Sciatic nerve (tissue), 2 donors: ENCODE measurements around the gene CCNF. TPM values are rescaled to one million over a fixed set of nuclear protein-coding genes. Genes with fewer than 3 reads are reported as not detected.
A peak's percentile ranks its signal among the peaks of the same experiment; 100 is the strongest.
"Not testable (repeated sequence)": the region's sequence is repeated elsewhere in the genome, so short reads cannot be mapped to it uniquely, and the experiment has no call there.

Experiments used
- ATAC-seq: fragments of 200-7000 bp; cut with Tn5 transposase; one replicate; pipeline ENCODE4 v1.9.1; 2020; ENCODE audit warnings: mild to moderate bottlenecking, moderate library complexity
- DNase-seq: peaks from one replicate; pipeline ENCODE4 v3.0.0-alpha.2; 2020; ENCODE audit warnings: low spot score
- intact Hi-C: fragments of 100-400 bp; cut with DNase I; formaldehyde crosslinking; loops from one replicate; pipeline ENCODE4 v1.14.2; 2022
- total RNA-seq: library from RNA; stranded (reverse); fragmentation: NEBNext Ultra II Directional; extraction: Animal tissue kit (Norgen Biotek cat#: 25700); gene quantifications from one replicate; pipeline ENCODE4 v1.2.1, GENCODE V29; 2021
- donor health status: DM: no; HTN: no; CAD: no.
- donor health status: DM: no; HTN: no; CAD: no.

CCNF gene
- total RNA-seq, 1 donor from 2014 or later, result 1.8 TPM

- DNase-seq (no peak), ATAC-seq (no peak)
- intact Hi-C loops, result no loop called here
These were observed 3.3 kb upstream of the CCNF start for GRCh38 chr16:2425825-2426430.

- no peak for ATAC-seq
- DNase-seq, result no peak
- intact Hi-C loops, result no loop called here
These were observed 2.3 kb upstream of the CCNF start for GRCh38 chr16:2426941-2427361.

DNA sequence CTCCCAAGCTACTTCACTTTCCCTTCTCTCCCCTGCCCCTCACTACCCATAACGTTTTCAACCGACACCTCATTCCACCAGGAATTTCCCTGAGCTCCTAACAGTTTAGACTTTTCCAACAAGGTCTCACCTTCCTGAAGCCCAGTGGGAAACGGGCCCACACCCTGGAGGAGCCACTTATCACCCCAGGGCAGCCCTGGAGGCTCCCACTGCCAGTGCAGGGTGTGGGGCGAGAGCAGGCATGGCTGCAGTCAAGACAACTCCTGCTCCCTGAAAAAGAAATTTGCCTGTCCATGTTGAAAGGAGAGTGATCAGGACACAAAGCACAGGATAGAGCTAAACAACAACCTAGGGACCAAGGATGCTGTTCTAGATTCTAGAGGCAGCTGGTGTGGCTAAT is 1.7 kb upstream of the CCNF start:
- DNase-seq (no peak), ATAC-seq (no peak)
- intact Hi-C loops, result no loop called here

DNA sequence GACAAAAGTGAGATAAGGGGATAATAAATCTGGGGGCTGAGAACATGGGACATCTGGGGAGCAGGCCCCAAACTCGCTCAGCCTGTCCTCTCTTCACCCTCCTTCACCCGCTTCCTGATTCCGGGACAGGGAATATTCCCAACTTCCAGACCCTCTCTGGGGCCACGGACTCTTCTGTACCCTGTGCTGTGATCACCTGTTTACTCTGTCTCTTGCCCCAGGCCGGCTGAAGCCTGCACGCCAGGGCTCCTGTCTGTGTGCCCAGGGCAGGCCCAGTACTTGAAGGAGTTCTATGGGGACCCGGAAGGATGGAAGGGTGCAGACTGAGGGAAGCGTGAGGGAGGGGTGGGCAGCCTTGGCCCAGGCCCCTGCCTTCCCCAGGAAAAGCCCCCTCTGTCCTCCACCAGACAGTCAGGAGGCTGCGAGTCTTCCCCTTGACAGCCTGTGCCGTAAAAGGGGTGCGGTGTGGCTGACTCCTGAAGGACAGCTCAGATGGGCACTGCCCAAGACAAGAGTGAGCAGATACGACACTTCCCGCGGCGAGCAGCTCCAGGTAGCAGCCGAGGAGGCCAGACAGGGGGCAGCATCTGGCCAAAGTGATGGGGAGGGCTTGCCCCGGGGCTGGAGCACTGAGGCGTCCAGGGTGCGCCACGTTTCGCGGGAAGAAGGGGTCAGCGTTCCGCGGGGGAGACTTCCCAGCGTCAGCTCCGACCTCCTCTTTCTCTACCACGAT is 1.0 kb upstream of the CCNF start:
- DNase-seq (no peak), ATAC-seq (peak; percentile 60)
- intact Hi-C loops, result no loop called here

DNA sequence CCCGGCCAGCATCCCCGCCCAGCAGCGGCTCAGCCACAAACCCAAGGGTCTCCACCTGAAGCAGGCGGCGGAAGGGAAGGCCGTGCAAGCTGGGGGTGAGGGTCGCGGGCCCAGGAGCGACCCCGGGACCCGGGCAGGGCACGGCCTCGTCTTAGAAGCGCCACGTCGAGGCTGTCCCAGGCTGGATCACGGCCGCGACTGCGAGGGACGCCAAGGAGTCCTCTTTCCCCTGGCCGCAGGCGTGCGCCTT is 538 bp upstream of the CCNF start:
- intact Hi-C loops, result no loop called here
- ATAC-seq (peak; percentile 51), DNase-seq (no peak)

DNA sequence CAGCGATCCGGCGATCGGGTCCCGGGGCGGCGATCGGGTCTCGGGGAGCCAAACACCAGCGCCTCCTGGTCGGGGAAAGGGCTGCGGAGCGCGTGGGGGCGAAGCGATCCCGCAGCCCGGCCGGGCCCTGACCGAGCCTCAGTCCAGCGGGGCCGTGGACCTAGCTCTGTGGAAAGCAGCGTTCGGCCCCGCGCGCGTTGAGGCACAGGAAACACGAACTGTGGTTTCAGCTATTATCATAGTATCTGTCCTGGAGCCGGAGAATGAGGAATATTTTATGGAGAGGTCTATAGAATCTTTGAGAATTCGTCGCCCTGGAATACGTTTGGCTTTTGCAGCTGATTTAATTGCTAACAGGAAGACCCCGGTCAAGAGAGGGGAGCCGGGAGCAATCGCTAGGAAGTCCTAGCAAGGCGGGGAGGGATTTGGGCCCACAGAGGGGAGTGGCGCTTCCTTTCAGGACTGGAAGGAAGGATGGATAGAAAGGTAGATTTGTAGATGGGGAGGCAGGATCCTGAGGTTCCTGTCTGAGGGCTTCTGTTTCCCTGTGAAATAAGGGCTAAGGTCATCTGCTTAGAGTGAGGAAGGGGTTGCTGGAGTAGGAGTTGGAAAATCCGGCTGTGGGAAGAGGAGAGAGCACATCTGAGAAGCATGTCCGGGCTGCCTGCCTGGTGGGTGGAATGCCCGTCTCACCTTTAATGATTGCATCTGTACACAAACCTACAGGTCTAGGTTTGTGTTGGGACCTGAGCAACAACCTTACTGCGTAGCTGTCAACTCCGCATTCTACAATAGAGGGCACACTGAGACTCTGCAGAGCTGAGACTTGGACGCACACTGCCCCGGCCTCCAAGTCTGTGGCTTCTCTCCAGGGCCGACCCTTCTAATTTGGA is 770 bp downstream of the CCNF start:
- intact Hi-C loops, result no loop called here
- DNase-seq (no peak), ATAC-seq (no peak)

DNA sequence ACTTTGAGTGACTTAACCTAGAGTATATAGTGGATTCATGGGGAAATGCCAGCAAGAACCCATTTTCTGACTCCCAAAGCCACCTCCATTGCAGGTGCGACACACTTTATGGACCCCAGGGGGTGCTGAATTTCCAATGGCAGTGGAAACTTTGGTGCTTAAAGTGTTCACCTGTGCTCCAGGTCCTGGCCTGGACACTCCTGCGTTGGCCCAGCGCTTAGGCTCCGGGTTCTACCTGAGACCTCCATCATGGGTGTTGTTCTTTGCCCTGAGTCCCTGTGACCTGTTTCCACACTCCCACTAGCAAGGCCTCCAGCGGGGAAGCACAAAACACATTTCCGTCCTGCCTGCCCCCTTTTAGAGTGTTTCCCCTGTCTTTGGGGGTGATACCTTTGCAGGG is 3.0 kb downstream of the CCNF start:
- intact Hi-C loops, result no loop called here

DNA sequence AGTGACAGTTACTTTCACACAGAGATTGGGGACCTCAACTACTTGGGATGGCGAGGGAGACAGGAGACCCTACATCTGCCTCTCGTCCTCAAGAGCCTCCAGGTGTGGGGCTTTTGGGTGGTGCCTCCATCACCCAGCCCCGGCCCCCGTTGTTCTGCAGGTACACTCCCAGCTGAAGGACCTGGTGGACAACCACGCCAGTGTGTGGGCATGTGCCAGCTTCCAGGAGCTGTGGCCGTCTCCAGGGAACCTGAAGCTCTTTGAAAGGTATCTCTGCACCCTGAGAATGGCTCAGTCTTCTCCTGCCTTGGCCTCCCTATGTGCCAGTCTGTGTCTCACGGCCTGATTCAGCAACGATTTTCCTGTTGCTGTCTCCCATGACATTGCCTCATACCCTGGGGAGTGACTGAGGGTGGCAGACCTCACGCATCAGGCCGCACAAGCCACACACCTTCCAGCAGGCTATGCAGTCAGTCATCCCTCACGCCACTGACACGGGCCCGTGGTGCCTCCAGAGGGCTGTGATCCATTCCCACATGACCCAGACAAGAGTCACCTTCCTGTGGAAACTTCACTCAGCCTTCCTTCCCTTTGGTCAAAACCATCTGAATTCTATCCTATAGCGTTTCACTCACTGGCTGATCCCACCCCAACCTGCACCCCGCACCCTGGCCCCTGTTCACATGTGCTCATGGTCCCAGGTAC is 3.7 kb downstream of the CCNF start:
- no peak for ATAC-seq
- DNase-seq, result no peak
- intact Hi-C loops, result no loop called here

More for the DNA sequence above, 3.0 kb downstream of the CCNF start:
- ATAC-seq (no peak), DNase-seq (no peak)

DNA sequence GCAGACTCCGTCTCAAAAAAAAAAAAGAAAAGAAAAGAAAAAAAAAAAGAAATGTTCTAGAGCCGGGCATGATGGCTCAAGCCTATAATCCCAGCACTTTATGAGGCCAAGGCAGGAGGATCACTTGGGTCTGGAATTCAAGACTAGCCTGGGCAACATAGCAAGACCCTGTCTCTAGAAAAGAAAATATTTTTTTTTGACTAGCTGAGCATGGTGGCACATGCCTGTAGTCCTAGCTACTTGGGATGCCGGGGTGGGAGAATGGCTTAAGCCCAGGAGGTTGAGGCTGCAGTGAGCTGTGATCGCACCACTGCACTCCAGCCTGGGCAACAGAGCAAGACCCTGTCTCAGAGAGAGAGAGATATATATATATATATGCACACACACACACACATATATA is 6.0 kb downstream of the CCNF start:
- ATAC-seq, intact Hi-C loops, DNase-seq: not testable (repeated sequence)

DNA sequence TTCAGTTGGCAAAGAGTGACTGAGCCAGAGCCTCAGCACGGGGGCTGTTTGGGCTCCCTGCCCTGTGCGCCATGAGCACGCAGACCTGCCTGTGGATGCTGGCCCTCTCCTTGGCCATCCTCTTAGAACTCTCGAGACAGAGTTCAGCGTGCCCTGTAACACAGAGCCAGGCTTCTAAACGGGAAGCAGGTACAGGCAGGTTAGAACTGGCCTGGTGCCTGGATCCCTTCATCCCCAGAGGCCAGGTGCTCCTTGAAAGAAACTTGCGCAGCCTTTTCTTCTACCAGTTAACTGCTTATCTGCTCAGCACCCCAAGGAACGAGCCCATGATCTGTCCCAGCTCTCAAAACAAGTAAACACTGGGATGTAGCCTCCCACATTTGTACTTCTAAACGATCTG is 6.9 kb downstream of the CCNF start:
- DNase-seq, result no peak
- ATAC-seq, result no peak
- intact Hi-C loops, result no loop called here

DNA sequence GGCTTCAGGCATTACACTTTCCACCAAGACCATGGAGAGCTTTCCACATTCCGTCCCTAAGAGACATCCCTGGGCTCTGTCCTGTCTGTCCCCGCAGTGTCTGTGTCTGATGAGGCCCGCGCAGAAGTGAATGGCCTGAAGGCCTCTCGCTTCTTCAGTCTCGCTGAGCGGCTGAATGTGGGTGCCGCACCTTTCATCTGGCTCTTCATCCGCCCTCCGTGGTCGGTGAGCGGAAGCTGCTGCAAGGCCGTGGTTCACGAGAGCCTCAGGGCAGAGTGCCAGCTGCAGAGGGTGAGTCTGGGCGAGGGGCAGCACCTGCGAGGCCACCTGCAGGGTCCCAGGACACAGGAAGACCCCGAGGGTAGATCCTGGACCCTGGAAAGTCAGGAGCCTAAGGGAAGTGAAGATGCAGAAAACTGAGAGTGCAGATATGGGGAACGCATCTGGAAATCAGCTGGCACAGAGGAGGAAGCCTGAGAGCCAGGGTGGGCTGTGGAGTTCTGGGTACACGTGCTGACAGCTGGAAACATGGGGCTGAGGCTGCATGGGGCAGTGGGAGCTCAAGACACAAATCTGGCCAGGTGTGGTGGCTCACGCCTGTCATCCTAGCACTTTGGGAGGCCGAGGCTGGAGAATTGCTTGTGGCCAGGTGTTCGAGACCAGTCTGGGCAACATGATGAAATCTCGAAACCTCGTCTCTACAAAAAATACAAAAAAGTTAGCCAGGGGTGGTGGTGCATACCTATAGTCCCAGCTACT is 8.0 kb downstream of the CCNF start:
- ATAC-seq (no peak), DNase-seq (no peak)
- intact Hi-C loops, result no loop called here

DNA sequence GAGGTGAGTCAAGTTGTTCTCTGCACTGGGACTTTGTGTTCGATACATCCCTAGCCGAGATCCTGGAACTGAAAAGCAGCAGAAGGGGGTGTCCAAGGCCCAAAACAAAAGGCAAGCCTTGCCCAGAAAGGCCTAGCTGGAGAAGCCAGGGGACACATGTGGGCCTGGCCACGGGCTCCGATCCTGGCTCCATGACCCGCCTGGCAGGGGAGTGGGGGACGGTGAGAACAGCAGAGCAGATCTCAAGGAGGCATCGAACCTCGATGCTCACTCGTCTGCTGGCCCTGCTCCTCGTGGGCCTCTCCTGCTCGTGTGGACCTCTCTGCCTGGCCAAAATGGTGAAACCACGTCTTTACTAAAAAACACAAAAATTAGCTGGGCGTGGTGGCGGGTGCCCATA is 8.9 kb downstream of the CCNF start:
- DNase-seq (no peak), ATAC-seq (no peak)
- intact Hi-C loops, result no loop called here

GRCh38 chr16:2439598-2439997 is 10.4 kb downstream of the CCNF start:
- DNase-seq, result no peak
- intact Hi-C loops, result no loop called here
- ATAC-seq, result no peak

- intact Hi-C loops, result not testable (repeated sequence)
These were observed 12.0 kb downstream of the CCNF start for GRCh38 chr16:2441143-2441804.

DNA sequence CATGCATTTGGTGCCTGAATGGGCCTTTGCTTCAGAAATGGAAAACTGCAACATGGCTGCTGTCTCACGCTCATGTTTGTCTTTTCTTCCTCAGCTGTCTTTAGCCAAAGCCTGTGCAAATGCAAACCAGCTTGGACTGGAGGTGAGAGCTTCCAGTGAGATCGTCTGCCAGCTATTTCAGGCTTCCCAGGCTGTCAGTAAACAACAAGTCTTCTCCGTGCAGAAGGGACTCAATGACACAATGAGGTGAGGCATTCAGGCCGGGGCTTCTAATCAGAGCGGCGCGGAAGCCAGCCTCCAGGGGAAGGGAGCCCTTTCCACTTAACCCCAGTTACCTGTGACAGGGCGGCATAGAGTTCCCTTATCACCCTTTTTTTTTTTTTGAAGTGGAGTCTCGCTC is 14.3 kb downstream of the CCNF start:
- intact Hi-C loops, result no loop called here
- DNase-seq, result no peak
- ATAC-seq, result no peak

More at GRCh38 chr16:2441143-2441804, 12.0 kb downstream of the CCNF start:
- not testable (repeated sequence) for DNase-seq, ATAC-seq

DNA sequence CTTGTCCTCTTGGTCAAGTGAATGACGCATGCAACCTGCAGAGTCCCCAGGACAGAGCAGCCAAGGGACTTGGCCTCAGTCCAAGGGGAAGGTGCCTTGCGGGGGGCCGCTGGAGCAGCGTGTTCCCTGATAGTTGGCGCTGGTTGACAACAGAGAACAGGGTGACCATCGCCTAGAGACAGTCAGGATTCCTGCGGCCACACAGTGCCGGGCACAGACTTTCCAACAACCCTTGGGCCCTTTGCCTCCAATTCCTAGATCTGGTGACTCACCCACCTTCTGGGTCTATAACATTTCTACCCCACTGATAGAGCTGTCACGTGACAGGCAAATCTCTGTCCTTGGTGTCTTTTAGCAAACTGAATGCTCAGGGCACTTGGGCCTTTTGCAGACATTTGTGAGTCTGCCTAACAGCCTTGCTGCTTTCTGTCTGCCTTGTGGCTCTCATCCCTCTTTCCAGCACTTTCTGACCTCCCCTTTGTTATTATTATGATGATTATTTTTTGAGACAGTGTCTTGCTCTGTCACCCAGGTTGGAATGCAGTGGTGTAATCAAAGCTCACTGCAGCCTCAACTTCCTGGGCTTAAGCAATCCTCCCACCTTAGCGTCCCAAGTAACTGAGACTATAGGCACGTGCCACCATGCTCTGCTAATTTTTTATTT is 18.8 kb downstream of the CCNF start:
- intact Hi-C loops, result no loop called here
- no peak for ATAC-seq
- DNase-seq, result peak; percentile 51

DNA sequence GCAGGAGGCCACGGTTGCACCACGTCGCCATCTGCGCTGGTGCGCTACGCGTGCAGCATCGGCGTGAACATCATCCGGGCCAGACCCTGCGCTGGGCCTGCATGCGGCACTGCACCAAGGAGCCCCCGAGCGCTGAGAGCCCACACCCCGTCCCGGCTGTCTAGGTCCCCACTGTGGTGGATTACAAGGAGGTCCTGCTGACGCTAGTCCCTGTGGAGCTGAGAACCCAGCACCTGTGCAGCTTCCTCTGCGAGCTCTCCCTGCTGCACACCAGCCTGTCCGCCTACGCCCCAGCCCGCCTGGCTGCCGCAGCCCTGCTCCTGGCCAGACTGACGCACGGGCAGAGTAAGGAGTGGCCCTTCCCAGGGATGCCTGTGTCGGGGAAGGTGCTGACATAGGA is 19.9 kb downstream of the CCNF start:
- ATAC-seq, result no peak
- intact Hi-C loops, result no loop called here
- DNase-seq, result no peak

- intact Hi-C loops, result no loop called here
- ATAC-seq, result peak; percentile 40
- peak; percentile 50 for DNase-seq
These were observed 21.3 kb downstream of the CCNF start for GRCh38 chr16:2450535-2450934.
